Measurements from ENCODE around the gene ADRM1. TPM values are rescaled to one million over a fixed set of nuclear protein-coding genes. Genes with fewer than 3 reads are reported as not detected.

Gene ADRM1
- total RNA-seq, 2 experiments from 2014 or later = 40.8 to 44.3 TPM

- H3K27me3 Mint-ChIP-seq = no peaks in the 10 kb centered on the region
- peaks cover 0 to 20% of the 10 kb centered on the region in 2 experiments for H3K9me3 ChIP-seq (ENCODE audit: control insufficient read depth in 1 of 2, insufficient read depth in 1 of 2, low read length in 2 of 2)
- H3K36me3 Mint-ChIP-seq (ENCODE audit: low read depth) = no peaks in the 10 kb centered on the region
- TF ChIP-seq CTCF (IDR thresholded peaks at IDR 0.05) = no peak
- no peak overlapping the region for H3K27ac ChIP-seq (ENCODE audit: low read depth in 1 of 2, low read length in 2 of 2)
- no peaks in the 10 kb centered on the region for H3K36me3 ChIP-seq (ENCODE audit: insufficient read depth, low read length)
- CTCF ChIA-PET = no interaction called here
- no peak overlapping the region for H3K4me3 Mint-ChIP-seq
- peaks cover 3% of the 10 kb centered on the region for H3K9me3 Mint-ChIP-seq
- DNase-seq (no peak), ATAC-seq (ENCODE audit: poor library complexity) (no peak)
- no peaks in the 10 kb centered on the region for H3K4me1 Mint-ChIP-seq (ENCODE audit: low read depth)
- intact Hi-C loops (cut with DNase I, micrococcal nuclease) = no loop called here
- no peaks in the 10 kb centered on the region for H3K4me1 ChIP-seq (ENCODE audit: insufficient read depth, low read length)
- POLR2A ChIA-PET = no interaction called here
- H3K4me3 ChIP-seq (ENCODE audit: low read length) = no peak overlapping the region
- no peak overlapping the region for H3K27ac Mint-ChIP-seq
- H3K27me3 ChIP-seq (ENCODE audit: control insufficient read depth in 1 of 2, insufficient read depth in 2 of 2, low read length in 2 of 2) = no peaks in the 10 kb centered on the region
Observed at GRCh38 chr20:62347445-62347844, 44.6 kb downstream of the ADRM1 start.

- no peaks in the 10 kb centered on the region for H3K4me1 Mint-ChIP-seq (ENCODE audit: low read depth)
- TF ChIP-seq CTCF (IDR thresholded peaks at IDR 0.05) = no peak
- no peaks in the 10 kb centered on the region for H3K36me3 Mint-ChIP-seq (ENCODE audit: low read depth)
- ATAC-seq (ENCODE audit: poor library complexity) (no peak), DNase-seq (no peak)
- no peak overlapping the region for H3K27ac Mint-ChIP-seq
- intact Hi-C loops (cut with DNase I, micrococcal nuclease) = no loop called here
- peaks cover 0 to 20% of the 10 kb centered on the region in 2 experiments for H3K9me3 ChIP-seq (ENCODE audit: control insufficient read depth in 1 of 2, insufficient read depth in 1 of 2, low read length in 2 of 2)
- H3K4me3 Mint-ChIP-seq = no peak overlapping the region
- POLR2A ChIA-PET = no interaction called here
- peaks cover 3% of the 10 kb centered on the region for H3K9me3 Mint-ChIP-seq
- H3K4me1 ChIP-seq (ENCODE audit: insufficient read depth, low read length) = no peaks in the 10 kb centered on the region
- no peaks in the 10 kb centered on the region for H3K27me3 ChIP-seq (ENCODE audit: control insufficient read depth in 1 of 2, insufficient read depth in 2 of 2, low read length in 2 of 2)
- H3K36me3 ChIP-seq (ENCODE audit: insufficient read depth, low read length) = no peaks in the 10 kb centered on the region
- no peak overlapping the region for H3K4me3 ChIP-seq (ENCODE audit: low read length)
- H3K27me3 Mint-ChIP-seq = no peaks in the 10 kb centered on the region
- CTCF ChIA-PET = no interaction called here
- no peak overlapping the region for H3K27ac ChIP-seq (ENCODE audit: low read depth in 1 of 2, low read length in 2 of 2)
Observed at GRCh38 chr20:62348604-62349003, 45.8 kb downstream of the ADRM1 start.

- H3K27ac Mint-ChIP-seq = no peak overlapping the region
- no peaks in the 10 kb centered on the region for H3K27me3 ChIP-seq (ENCODE audit: control insufficient read depth in 1 of 2, insufficient read depth in 2 of 2, low read length in 2 of 2)
- no peak overlapping the region for H3K27ac ChIP-seq (ENCODE audit: low read depth in 1 of 2, low read length in 2 of 2)
- ChIA-PET POLR2A (no interaction called here), CTCF (no interaction called here)
- no peak overlapping the region for H3K4me3 Mint-ChIP-seq
- H3K27me3 Mint-ChIP-seq = no peaks in the 10 kb centered on the region
- peaks cover 3% of the 10 kb centered on the region for H3K9me3 Mint-ChIP-seq
- no peak overlapping the region for H3K4me3 ChIP-seq (ENCODE audit: low read length)
- no peak for DNase-seq
- intact Hi-C loops (cut with DNase I, micrococcal nuclease) = no loop called here
- no peaks in the 10 kb centered on the region for H3K4me1 Mint-ChIP-seq (ENCODE audit: low read depth)
- no peaks in the 10 kb centered on the region for H3K36me3 ChIP-seq (ENCODE audit: insufficient read depth, low read length)
- peaks cover 0 to 20% of the 10 kb centered on the region in 2 experiments for H3K9me3 ChIP-seq (ENCODE audit: control insufficient read depth in 1 of 2, insufficient read depth in 1 of 2, low read length in 2 of 2)
- H3K4me1 ChIP-seq (ENCODE audit: insufficient read depth, low read length) = no peaks in the 10 kb centered on the region
- no peak for ATAC-seq (ENCODE audit: poor library complexity)
- no peaks in the 10 kb centered on the region for H3K36me3 Mint-ChIP-seq (ENCODE audit: low read depth)
- no peak for TF ChIP-seq CTCF (IDR thresholded peaks at IDR 0.05)
Observed at GRCh38 chr20:62349556-62350097, 46.8 kb downstream of the ADRM1 start.

Data from CD4-positive, alpha-beta T cell (primary cell).